RPMI7951 (cell line): ENCODE data around the gene CEP63. TPM values are rescaled to one million over a fixed set of nuclear protein-coding genes. Genes with fewer than 3 reads are reported as not detected.
"Not testable (repeated sequence)": the region's sequence is repeated elsewhere in the genome, so short reads cannot be mapped to it uniquely, and the experiment has no call there.

Experiments used
- DNase-seq: peaks from one replicate; pipeline ENCODE4 v3.0.0-alpha.2; 2012; ENCODE audit warnings: low read depth
- total RNA-seq: library from RNA; depleted of rRNA; stranded (reverse); fragments of >200 nt; shearing (Covaris generic); gene quantifications from 2 replicates; pipeline ENCODE4 v1.2.3, GENCODE V29; 2014

Gene CEP63
- total RNA-seq, 1 experiment from 2014 or later, result 40.0 TPM

- no peak for DNase-seq
Observed at GRCh38 chr3:134576426-134576825, 90.6 kb downstream of the CEP63 start.

GRCh38 chr3:134576831-134577230 lies 91.0 kb downstream of the CEP63 start:
- no peak for DNase-seq

- no peak for DNase-seq
Observed at GRCh38 chr3:134579141-134579665, 93.3 kb downstream of the CEP63 start.

- no peak for DNase-seq
Observed at GRCh38 chr3:134590766-134591165, 104.9 kb downstream of the CEP63 start.

GRCh38 chr3:134592806-134593205 lies 106.9 kb downstream of the CEP63 start:
- no peak for DNase-seq

- DNase-seq, result no peak
Observed at GRCh38 chr3:134594331-134594741, 108.5 kb downstream of the CEP63 start.

GRCh38 chr3:134594986-134595385 lies 109.1 kb downstream of the CEP63 start:
- DNase-seq, result not testable (repeated sequence)

GRCh38 chr3:134597390-134597970 lies 111.6 kb downstream of the CEP63 start:
- no peak for DNase-seq

- no peak for DNase-seq
Observed at GRCh38 chr3:134598763-134599545, 113.1 kb downstream of the CEP63 start.

GRCh38 chr3:134600206-134600605 lies 114.3 kb downstream of the CEP63 start:
- no peak for DNase-seq

GRCh38 chr3:134600685-134601463 lies 115.0 kb downstream of the CEP63 start:
- peak; percentile 58 for DNase-seq

GRCh38 chr3:134601539-134602439 lies 115.9 kb downstream of the CEP63 start:
- peak; percentile 41 for DNase-seq

GRCh38 chr3:134602440-134602814 lies 116.6 kb downstream of the CEP63 start:
- DNase-seq, result no peak

GRCh38 chr3:134603480-134603879 lies 117.6 kb downstream of the CEP63 start:
- no peak for DNase-seq

- DNase-seq, result no peak
Observed at GRCh38 chr3:134603956-134604355, 118.1 kb downstream of the CEP63 start.

GRCh38 chr3:134605556-134605955 lies 119.7 kb downstream of the CEP63 start:
- DNase-seq, result no peak

GRCh38 chr3:134606033-134607025 lies 120.5 kb downstream of the CEP63 start:
- DNase-seq, result no peak

GRCh38 chr3:134607054-134608022 lies 121.5 kb downstream of the CEP63 start:
- DNase-seq, result no peak
